HTERT RPE-1 (cell line): Measurements from ENCODE around the gene RCAN2.

Source experiments
- in situ Hi-C: fragments of 300-500 bp; cut with MboI; formaldehyde crosslinking; loops from 4 replicates; pipeline ENCODE4 v1.14.3; 2020; ENCODE audit warnings: low sequenced_read_pairs

RCAN2 gene

DNA sequence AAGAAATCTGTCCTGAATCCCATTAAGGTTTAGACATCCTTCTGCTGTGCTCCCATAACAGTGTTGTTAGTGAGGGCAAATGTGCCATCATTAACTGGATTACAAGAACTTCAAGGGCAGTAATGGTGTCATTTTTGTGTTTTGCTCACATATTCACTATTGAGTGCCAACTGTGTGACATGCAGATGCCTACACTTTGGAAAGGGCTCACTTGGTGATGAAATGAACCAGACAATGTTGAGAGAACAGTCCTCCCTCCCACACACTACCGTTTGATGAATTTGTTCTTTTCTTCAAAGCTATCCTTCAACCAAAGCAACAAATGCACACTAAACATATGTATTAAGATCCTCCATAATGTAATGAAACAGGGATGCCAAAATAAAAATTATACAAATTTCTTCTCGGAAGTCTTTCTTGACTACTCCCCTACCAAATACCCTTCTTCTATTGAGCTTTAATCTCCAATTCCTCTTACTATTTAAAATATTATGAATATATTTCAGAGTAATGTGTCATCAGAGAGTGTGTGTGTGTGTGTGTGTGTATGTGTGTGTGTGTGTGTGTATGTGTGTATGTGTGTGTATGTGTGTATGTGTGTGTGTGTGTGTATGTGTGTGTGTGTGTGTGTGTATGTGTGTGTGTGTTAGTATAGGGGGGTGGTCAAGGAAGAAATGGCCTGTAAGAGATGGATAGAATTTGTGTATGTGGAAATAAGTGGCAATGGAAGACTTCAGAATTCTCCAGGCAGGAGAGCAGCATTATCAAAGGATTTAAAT is 228.1 kb downstream of the RCAN2 start:
- in situ Hi-C loops, result no loop called here

- in situ Hi-C loops, result no loop called here
Observed at GRCh38 chr6:46258249-46258648, 233.0 kb downstream of the RCAN2 start.

DNA sequence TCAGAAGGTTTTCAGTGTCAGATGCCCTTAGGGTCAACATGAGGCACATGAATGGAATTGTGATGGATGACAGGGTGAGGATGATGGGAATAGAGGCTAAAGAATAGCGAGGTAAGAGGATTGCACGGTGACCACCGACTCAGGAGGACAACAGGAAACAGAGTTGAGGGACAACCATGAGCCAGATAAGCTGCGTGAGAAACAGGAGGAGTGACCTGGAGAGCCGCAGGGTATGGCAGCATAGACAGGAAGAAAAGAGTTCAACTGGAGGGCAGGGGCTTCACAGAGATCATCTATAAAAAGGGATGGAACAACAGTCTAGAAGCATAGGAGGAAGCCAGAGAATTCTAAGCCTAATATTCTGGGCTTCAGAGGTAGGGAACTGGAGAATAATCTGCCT is 235.7 kb downstream of the RCAN2 start:
- in situ Hi-C loops, result no loop called here

- in situ Hi-C loops, result no loop called here
Observed at GRCh38 chr6:46254946-46255345, 236.3 kb downstream of the RCAN2 start.

GRCh38 chr6:46254331-46254730 is 236.9 kb downstream of the RCAN2 start:
- in situ Hi-C loops, result no loop called here

DNA sequence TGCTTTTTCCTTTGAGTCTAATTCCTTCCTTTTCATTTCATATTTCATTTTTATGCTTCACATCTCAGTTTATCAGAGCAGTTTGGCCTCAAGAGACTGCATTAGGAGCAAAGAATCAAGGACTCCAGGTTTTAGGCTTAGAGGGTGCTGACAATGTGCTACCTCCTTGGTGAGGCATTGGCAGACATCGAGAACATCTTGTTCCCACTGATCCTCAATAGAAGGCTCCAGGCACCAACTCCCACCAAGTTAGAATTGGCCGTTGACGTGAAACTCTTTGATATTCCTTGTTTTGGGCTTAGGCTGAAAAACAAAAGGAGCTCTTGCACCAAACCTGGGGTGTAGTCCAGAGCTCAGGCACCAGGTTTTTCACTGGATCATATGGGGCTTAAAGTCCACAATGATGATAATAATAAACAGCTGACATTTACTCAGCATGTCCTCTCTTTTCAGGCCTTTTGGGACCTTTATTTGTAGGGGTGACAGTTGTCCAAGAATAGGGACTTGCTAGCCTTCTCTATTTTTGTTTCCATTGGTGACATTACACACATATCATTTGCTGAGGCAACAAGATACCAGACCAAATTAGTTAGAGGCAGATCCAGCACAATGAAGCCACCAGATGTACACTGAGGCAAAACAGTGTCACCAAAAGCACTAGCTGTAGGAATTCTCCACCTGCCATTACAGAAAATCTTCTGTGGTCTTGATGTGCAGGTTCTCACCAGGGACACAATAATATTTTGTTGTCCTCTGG is 239.5 kb downstream of the RCAN2 start:
- in situ Hi-C loops, result no loop called here

DNA sequence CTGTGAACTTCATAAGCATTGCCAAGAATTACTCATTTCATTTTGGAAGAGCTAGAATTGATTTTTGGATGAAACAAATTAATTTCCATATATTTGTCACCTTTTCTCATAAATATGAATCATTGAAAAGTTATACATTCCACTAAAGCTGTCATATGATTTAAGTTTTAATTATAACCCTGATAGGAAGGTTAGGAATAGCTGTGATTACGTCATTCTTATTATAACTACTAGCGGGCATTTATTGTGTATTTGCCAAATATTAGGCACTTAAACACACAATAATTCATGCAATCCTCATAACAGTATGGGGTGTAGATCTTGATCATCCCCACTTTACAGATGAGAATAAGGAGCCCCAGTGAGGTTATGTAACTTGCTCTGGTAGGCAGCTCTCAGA is 243.1 kb downstream of the RCAN2 start:
- in situ Hi-C loops, result no loop called here

DNA sequence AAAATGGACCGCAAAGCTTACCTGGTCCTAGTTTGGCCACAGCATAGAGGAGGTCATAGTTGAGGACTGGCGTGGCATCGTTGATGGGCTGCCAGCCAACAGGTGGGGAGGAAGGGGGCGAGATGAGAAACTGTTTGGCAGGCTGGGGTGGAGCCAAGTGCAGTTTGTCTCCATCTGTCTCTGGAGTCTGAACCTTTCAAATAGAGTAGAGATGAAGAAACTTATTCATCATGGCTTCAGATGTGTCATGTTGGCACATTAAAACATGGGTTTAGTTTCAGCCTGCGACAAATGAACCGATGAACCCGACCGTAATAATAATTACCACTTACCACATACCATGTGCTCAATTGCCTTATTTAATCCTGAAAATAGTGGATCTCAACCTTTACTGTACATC is 244.5 kb downstream of the RCAN2 start:
- in situ Hi-C loops, result no loop called here

DNA sequence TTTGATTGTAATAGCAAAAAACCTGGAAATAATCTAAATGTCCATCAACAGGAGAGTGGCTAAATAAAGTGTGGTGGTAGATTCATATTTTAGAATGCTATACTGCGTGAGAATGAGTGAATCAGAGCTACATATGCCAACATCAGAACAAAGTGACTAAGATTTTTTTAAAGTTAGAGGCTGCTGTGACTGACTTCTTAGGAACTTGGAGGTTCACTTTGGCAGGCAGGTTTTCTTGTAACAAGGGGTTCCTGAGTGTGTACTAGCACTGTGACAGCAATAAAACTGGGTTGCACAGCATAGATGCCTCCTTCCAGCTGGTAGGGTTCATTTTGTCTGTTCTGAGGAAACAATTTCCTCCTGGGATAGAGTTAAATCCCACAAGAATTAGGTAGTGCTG is 245.2 kb downstream of the RCAN2 start:
- in situ Hi-C loops, result no loop called here

GRCh38 chr6:46244670-46245069 is 246.6 kb downstream of the RCAN2 start:
- in situ Hi-C loops, result no loop called here

- in situ Hi-C loops, result no loop called here
Observed at GRCh38 chr6:46243754-46244153, 247.5 kb downstream of the RCAN2 start.

GRCh38 chr6:46242921-46243320 is 248.3 kb downstream of the RCAN2 start:
- in situ Hi-C loops, result no loop called here

DNA sequence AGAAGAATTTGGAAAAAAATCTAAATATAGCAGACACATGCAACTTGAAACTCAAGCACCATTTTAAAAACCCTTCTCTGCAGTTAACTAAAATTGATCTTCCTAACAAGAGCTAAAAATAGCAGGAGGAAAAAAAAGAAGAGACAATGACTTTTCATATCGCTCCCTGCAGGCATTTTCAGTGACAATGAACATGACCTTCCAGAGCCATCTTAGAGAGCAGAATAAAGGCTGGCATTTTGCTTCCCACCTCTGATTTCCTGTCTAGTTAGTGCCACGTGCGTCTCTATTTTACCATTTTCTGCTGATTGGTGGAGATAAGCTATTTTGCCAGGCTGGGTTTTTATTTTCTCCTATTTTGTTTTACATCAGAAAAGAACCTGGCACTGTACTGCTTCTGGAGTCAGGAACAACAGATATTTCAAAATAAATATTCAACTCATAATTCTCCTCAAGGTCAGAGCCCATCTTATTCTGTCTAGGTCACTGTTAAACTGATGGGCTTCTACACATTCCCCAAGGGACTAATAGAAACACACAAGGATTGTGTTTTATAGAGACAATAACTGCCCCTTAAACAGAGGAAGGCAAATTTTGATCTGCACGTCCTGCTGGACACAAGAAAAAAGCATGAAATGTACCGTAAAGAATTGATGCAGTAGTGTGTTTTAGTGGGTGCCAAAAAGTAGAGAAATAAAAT is 250.2 kb downstream of the RCAN2 start:
- in situ Hi-C loops, result no loop called here

DNA sequence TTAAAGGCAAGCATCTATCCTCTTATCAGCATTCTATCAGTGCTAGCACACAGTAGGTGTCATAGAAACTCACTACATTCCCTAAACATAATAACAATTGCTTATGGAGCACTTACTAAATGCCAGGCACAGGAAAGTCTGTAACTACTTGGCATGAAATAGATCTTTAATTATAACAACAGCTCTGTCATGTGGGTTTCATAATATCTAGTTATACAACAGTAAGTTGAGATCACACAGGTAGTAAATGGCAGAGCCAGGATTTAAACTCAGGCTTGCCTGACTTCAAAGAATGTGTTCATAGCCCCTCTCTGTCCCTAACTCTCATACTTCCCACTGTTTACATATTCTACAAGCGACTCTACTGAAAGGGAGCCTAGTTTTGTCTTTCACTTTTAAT is 254.5 kb downstream of the RCAN2 start:
- in situ Hi-C loops, result no loop called here

DNA sequence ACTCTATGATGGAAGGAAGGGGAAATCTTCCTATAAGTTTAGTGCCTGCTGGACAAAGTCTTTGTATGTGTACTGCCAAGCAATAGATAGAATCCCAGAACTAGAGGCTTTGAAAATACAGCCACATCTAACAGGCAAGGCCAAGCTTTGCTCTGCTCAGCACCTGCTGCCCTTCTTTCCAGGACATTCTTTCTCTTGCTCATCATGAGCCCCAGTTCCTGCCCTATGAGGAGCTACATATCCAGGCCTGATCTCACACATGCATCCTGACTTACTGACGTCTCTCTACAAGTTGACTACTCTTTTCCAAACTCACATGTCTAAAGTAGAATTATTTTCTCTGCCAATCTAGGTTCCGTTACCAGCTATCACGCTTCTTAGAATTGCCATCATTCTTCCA is 256.0 kb downstream of the RCAN2 start:
- in situ Hi-C loops, result no loop called here

GRCh38 chr6:46234700-46235099 is 256.5 kb downstream of the RCAN2 start:
- in situ Hi-C loops, result no loop called here

DNA sequence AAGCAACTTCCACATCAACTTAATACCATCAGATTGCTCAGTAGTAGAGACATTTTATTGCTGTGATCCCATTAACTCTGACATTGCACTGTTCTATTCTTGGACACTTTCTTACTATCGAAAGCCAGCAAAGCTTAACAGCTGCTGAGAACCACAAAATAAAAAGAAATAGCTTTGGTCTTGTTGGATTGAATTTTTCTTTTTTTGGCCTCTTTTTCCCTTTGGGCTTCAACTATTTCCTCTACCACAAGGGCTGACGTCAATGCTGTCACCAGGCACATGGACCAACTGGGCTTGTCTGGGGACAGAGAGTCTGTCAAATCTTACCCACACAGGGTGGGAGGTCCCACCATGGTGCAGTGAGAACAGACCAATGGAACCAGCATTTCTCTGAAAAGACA is 257.1 kb downstream of the RCAN2 start:
- in situ Hi-C loops, result no loop called here

DNA sequence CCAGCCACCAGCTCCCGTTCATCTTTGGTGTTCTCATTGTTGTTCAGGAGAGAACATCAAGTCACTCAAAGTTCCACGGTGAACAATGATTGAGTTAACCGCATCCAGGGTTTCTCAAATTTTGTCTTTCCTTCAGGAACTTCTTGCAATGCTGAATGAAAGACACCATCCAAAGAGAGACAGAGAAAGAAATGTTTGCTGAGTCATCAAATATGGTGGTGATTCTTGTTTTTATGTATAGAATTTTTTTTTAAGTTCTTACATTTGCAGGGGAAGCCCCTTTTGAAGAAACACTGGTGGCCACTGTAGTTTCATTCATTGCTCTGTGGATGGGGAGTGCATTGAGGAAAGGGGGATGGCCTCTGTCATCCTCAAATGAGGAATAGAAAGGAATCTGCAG is 258.1 kb downstream of the RCAN2 start:
- in situ Hi-C loops, result no loop called here

- in situ Hi-C loops, result no loop called here
Observed at GRCh38 chr6:46222286-46222685, 269.0 kb downstream of the RCAN2 start.

DNA sequence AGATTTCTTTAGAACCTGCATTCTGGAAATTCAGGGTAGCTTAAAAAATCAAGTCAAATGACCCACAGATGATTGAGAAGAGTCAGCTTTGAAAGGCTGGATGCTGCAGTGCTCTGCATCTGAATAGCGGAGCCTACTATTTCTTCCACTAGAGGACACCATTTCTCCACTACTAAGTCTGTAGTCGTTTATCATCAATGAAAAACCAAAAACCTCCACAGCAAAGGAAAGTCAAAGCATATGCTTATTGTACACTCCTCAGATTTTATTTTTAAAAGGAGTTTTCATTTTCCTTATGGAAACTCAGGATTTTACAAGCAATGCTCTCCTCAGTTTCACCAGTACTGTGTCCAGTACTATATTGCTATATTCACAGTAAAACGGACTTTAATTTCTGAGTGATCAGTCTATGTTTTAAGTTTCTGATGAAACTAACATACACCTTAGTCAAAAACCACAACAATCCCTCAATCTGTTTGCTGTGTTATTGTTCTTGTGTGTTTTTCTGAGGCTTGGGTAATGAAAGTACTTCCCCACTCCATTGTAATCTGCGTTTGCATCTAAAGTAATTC is 269.9 kb downstream of the RCAN2 start:
- in situ Hi-C loops, result no loop called here
